A673 (cell line): ENCODE data around the gene DENND5A.

ENCODE experiments used
- EZH2 ChIP-seq: fragments of 200-600 bp; sonication (generic); IDR thresholded peaks from 2 replicates; pipeline ENCODE4 v1.6.1; 2017; ENCODE audit warnings: borderline replicate concordance, low read depth, mild to moderate bottlenecking, mixed read lengths, antibody characterized with exemption, low read length; ENCODE audit not compliant: poor library complexity, severe bottlenecking
- TF ChIP-seq, protein P1 (sequence below): fragments of 300-800, 200-600 bp; sonication (generic); conservative IDR thresholded peaks from 2 replicates; pipeline ENCODE4 v1.5.1; 2017; ENCODE audit warnings: low read depth, mild to moderate bottlenecking, antibody characterized with exemption, low read length, moderate library complexity, mixed read lengths

DNA sequence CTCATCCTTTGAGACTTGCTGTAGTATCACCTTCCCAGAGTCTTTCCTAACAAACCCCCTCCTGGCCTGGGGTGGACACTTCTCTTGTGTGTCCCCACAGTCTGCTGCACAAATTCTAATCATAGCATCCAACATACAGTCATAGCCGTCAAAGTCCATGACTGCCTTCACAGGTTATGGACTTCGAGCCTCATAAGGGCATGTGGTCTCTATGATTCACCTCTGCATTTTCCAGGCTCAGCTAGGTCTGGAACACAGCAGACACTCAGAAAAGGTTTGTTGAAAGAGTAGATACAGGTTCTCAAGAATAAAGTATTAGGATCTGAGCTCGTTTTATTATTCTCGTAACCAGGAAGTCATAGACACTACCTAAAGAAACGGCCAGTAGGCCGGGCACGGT is 160.6 kb downstream of the DENND5A start:
- TF ChIP-seq, protein P1, sequence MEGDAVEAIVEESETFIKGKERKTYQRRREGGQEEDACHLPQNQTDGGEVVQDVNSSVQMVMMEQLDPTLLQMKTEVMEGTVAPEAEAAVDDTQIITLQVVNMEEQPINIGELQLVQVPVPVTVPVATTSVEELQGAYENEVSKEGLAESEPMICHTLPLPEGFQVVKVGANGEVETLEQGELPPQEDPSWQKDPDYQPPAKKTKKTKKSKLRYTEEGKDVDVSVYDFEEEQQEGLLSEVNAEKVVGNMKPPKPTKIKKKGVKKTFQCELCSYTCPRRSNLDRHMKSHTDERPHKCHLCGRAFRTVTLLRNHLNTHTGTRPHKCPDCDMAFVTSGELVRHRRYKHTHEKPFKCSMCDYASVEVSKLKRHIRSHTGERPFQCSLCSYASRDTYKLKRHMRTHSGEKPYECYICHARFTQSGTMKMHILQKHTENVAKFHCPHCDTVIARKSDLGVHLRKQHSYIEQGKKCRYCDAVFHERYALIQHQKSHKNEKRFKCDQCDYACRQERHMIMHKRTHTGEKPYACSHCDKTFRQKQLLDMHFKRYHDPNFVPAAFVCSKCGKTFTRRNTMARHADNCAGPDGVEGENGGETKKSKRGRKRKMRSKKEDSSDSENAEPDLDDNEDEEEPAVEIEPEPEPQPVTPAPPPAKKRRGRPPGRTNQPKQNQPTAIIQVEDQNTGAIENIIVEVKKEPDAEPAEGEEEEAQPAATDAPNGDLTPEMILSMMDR = no peak
- no peak for TF ChIP-seq EZH2
